A549 (cell line): ENCODE results near the gene KCNQ1OT1.

Source experiments
- CTCF ChIP-seq: fragments of >200 bp; sonication (Bioruptor Twin); formaldehyde crosslinking; IDR thresholded peaks from 3 replicates; pipeline ENCODE4 v1.5.1; 2016
- MYC ChIP-seq: IDR thresholded peaks from 2 replicates; pipeline ENCODE4 v1.6.1; 2012; ENCODE audit warnings: mild to moderate bottlenecking, inconsistent platforms, low read length, improper control_type of control experiment, borderline replicate concordance
- POLR2A ChIP-seq: IDR thresholded peaks from 2 replicates; pipeline ENCODE4 v1.6.1; 2012; ENCODE audit warnings: mild to moderate bottlenecking, low read length
- RARB ChIP-seq: fragments of 250-450 bp; sonication (Bioruptor Pico); IDR thresholded peaks from 2 replicates; pipeline ENCODE4 v1.8.0; 2021; ENCODE audit warnings: mild to moderate bottlenecking, moderate library complexity
- REST ChIP-seq: fragments of 200-600 bp; sonication (generic); IDR thresholded peaks from 2 replicates; pipeline ENCODE4 v1.6.1; 2016; ENCODE audit warnings: antibody characterized with exemption, mild to moderate bottlenecking, moderate library complexity
- RFX5 ChIP-seq: fragments of 450-650 bp; IDR thresholded peaks from 2 replicates; pipeline ENCODE4 v1.7.1; 2014; ENCODE audit warnings: antibody characterized with exemption, mild to moderate bottlenecking, moderate library complexity
- USF2 ChIP-seq: fragments of 450-650 bp; IDR thresholded peaks from 2 replicates; pipeline ENCODE4 v1.6.1; 2014; ENCODE audit warnings: antibody characterized with exemption

GRCh38 chr11:2730272-2731129 is 30.7 kb upstream of the KCNQ1OT1 start:
- TF ChIP-seq RARB (CRISPR knock-in tag) (no peak), REST (no peak), CTCF (no peak), MYC (no peak), RFX5 (no peak), POLR2A (no peak), USF2 (no peak)
